GM19397 (cell line): ENCODE results near the gene FN3K.
A peak's percentile ranks its signal among the peaks of the same experiment; 100 is the strongest.

Experiments used
- ATAC-seq: cut with Tn5 transposase; IDR thresholded peaks from one replicate; pipeline ENCODE4 v1.9.1; 2021; ENCODE audit warnings: mild to moderate bottlenecking, moderate library complexity; ENCODE audit not compliant: unreplicated experiment

The FN3K gene

DNA sequence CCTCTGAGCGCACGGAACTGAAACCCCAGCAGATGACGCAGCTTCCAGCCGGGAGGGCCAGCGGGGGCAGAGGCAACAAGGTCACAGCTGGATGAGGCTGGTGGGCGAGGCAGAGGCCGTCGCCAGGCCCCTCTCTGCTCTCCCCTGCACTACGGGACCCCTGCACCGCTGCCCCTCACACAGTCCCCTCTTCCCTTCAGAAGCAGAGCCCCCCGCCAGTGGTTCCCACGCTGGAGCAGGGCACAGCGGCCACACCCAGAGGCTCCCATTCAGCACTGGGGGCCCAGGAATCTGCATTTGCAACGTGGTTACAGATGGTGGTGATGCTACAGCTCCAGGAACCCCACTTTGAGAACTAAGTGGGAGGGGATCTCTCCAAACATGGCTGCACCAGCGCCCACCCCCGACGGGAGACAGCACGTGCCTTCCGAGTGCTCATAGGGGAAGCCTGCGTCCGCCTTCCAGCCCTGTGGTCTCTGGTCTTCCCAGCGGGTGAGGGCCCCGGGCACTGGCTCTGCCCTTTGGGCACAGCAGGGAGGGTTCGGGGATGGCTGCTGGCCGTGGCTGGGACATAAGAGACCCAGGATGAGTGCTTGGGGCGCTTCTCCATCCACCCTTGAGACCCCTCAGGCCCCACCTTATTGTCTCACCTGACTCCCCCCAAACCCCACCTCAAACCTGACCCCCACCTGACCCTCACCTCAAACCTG, 32.2 kb upstream of the FN3K start:
- no peak for ATAC-seq

GRCh38 chr17:82703935-82704865, 31.2 kb upstream of the FN3K start:
- ATAC-seq, result no peak

GRCh38 chr17:82704886-82705285, 30.5 kb upstream of the FN3K start:
- no peak for ATAC-seq

GRCh38 chr17:82705756-82706155, 29.7 kb upstream of the FN3K start:
- ATAC-seq, result no peak

DNA sequence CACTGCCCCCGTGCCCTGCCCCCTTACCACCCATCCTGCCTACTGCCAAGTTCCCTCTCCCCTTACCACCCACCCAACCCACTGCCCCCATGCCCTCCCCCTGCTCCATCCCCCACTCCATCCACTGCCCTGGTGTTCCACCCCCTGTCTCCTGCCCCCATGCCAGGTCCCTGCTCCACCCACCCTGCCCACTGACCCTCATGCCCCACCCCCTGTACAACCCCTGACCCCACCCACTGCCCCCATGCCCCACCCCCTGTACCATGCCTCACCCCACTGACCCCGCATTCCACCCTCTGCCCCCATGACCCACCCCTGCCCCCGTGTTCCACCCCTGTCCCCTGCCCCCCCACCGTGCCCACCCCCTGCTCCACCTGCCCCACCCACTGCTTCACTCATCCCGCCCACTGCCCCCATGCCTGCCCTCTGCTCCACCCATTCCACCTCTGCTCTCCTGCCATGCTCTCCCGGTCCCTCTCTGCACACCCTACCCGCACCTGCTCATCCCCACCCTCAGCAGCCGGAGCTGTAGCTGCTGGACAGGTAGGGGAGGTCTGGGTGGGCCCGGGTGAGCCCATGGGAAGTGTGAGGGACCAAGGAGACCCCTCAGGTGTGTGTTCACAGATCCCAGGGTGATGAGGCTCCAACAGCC, 26.3 kb upstream of the FN3K start:
- no peak for ATAC-seq

DNA sequence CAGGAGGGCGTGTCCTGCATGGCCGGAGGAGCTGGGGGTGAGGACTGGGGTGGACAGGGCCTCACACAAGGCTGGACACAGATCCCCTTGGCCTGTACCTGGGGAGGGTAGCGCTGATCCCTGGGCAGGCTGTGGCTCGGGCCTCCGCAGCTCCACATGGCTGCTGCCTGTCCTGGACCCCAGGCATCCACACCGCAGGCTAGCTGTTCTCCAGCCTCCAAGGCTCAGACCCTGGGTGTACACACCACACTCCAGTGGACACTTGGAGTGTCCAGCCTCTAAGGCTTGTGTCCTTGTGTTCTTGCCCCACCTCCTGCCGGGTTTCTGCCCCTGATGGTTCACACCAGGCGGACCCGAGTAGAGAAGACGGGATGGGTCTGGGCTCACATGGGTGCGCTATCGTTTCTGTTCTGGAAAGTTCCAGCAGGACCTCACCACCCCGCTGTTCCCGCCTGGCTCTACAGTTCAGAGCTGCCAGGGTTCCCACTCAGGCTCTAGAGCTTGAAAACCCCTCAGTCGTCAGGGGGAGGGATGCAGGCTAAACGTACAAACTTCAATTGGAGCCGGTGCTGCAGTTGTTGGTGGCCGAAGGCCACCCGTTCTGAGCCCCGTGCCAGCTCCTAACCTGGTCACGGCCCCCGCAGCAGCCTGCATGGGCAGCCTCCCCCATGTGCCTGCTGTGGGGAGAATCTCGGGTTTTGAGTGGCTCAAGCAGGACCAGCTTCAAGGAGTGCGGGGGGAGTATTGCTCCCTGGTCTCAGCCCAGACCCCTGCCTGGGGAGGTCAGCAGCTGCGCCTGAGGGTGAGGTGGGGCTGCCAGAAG, 25.5 kb upstream of the FN3K start:
- ATAC-seq, result no peak

DNA sequence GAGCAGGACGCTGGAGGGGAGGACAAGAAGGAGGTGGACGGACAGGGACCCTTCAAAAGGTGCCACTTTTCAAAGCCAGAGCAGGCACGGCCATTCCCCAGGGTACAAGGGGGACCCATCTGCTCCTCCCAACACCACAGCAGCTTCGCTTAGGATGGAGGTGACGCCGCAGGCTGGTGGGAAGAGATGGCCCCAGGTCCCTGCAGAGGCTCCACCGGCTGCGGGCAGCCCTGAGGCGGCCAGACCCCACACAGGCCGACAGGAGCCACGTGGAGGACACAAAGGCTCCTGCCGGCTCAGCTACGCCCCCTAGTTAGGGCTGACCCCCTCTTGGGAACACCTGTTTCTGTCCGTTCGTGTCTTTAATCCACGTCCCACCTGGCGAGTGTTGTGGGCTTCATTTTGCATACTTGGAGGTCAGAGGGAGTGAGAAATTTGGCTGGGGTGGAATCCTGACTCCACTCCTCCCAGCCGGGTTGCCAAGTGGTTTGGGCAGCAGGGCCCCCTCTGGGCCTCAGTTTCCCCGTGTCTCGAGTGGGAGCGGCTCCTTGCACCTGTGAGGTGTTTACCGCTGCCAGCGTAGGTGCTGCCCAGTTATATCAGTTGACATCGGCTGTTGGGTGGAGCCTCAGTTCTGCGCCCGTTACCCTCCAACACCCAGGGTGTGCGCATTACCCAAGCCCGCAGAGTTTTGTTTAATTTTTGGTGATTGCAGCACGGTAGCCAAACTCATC, 24.7 kb upstream of the FN3K start:
- ATAC-seq, result no peak

DNA sequence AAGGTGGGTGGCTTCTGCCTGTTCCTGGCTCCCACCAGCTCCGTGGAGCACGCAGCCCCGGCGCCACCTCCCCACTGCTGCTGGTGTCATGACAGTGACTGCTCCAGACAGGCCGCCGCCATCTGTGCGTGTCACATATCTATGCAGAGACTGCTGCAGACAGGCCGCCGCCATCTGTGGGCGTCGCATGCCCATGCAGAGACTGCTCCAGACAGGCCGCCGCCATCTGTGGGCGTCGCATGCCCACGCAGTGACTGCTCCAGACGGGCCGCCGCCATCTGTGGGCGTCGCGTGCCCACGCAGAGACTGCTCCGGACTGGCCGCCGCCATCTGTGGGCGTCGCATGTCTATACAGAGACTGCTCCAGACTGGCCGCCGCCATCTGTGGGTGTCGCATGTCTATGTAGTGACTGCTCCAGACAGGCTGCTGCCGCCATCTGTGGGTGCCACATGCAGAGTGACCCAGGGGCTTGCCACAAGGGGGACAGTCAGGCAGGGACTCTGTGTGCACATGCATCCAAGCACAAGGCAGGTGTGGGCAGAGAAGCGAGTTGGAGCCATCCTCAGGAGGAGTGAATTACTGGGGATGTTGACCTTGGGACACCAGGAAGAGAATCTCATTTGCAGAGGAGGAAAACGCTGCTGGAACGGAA, 22.2 kb upstream of the FN3K start:
- no peak for ATAC-seq

DNA sequence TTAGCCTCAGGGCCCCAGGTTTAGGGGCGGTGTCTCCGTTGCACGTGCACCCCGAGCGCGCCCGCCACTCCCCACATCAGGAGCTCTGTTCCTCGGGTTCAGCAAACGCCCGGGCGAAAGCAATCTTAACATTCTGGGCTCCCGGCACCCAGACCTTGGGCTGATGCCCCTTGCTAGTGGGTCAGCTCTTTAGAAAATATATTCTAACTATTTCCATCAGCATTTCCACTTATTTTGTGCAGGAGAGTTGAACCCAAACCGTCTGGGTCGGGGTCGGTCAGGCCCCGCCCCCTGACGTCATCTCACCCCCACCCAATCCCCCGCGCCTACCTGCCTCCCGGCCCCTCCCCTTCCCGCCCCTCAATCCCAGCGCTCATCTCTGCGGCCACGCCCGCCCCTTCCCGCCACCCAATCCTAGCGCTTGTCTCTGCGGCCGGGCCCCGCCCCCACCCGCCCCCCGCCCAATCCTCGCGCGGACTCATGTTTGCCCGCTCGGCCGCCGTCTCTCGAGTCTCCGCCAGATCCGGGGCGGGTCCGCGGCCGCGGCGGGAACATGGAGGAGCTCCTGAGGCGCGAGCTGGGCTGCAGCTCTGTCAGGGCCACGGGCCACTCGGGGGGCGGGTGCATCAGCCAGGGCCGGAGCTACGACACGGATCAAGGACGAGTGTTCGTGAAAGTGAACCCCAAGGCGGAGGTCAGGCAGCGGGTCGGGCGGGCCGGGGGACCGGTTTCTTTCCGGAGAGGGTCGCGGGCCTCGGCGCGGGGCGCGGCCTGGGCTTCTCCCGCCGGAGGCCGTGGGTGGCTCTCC, 19.0 kb upstream of the FN3K start, which contains the start of gene FN3KRP:
FN3KRP (plus strand) TSS at position 504 of the 808 bp plus-strand sequence; CDS start at position 554, 50 bp downstream.
- peak; percentile 72 for ATAC-seq

DNA sequence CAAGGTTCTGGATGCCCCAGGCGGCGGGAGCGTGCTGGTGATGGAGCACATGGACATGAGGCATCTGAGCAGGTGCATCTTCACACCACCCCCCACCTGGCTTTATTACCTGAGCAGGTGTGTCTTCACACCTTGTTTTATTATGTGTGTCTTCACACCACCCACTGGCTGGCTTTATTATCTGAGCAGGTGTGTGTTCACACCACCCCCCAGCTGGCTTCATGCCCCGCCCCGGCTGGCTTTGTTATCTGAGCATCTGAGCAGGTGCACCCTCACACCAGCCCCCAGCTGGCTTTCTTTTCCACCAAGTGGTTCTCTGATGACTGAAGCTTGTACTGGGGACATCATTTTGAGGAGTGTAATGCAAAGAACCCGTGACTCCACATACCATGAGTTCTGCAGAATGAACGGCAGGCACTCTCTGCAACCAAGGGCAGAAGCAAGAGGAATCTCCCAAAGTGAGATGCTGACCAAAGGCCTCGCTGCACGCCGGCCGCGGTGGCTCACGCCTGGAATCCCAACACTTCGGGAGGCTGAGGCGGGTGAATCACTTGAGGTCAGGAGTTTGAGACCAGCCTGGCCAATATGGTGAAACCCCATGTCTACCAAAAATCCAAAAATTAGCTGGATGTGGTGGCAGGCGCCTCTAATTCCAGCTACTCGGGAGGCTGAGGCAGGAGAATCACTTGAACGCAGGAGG, 16.3 kb upstream of the FN3K start:
- no peak for ATAC-seq

DNA sequence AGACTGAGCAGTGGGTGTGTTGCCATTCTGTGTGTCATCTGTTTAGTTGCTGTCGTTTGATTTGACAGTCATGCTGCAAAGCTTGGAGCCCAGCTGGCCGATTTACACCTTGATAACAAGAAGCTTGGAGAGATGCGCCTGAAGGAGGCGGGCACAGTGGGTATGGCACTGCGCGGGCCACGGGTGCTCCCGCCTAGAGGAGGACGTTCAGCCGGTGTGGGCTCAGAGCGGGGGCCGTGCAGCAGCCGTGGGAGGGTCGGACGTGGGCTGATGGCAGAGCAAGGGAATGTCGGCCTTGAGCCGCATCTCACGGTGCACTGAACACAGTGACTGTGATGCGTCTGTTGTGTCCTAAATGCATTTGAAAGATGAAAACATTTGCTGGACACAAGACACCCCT, 15.2 kb upstream of the FN3K start:
- no peak for ATAC-seq

DNA sequence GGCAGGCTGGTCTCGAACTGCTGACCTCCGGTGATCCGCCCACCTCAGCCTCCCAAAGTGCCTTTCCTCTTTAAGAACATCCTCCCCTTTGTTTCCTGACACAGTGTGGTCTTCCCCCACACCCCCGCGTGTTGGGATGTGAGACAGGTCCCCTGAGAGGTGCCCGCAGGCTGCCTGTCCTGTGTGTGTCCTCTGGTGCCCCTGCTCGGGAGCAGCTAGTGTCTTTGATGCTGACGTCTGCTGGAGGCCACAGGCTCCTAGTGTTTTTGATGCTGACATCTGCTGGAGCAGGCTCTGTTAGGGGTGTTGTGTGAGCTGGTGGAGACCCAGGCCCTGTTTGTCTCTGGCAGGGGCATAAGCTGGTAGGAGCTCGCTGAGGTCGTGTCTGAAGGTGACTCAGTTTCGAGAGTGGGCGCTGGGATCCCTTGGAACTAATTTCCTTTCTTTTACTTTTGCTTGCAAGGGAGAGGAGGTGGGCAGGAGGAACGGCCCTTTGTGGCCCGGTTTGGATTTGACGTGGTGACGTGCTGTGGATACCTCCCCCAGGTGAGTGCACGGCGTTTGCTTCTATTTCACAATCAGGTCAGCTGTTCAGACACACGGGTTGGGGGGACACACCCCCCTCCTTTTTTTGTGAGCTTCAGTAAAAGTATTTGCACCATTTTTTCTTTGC, 12.9 kb upstream of the FN3K start:
- no peak for ATAC-seq

- ATAC-seq, result no peak
Measured at GRCh38 chr17:82723169-82723807, 12.1 kb upstream of the FN3K start.

DNA sequence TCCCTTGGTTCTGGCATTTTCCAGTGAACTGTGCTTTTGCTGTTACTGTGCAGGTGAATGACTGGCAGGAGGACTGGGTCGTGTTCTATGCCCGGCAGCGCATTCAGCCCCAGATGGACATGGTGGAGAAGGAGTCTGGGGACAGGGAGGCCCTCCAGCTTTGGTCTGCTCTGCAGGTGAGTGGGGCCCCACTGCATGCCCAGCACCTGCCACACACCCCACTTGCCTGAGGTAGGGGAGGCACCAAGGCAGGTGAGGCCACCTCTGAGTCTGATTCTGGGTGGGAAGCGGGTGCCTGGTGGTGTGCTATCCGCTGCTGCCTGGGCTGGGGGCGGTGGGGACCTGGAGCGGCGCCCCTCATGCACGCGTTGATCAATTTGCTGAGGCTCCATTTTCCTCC, 9.0 kb upstream of the FN3K start:
- no peak for ATAC-seq

DNA sequence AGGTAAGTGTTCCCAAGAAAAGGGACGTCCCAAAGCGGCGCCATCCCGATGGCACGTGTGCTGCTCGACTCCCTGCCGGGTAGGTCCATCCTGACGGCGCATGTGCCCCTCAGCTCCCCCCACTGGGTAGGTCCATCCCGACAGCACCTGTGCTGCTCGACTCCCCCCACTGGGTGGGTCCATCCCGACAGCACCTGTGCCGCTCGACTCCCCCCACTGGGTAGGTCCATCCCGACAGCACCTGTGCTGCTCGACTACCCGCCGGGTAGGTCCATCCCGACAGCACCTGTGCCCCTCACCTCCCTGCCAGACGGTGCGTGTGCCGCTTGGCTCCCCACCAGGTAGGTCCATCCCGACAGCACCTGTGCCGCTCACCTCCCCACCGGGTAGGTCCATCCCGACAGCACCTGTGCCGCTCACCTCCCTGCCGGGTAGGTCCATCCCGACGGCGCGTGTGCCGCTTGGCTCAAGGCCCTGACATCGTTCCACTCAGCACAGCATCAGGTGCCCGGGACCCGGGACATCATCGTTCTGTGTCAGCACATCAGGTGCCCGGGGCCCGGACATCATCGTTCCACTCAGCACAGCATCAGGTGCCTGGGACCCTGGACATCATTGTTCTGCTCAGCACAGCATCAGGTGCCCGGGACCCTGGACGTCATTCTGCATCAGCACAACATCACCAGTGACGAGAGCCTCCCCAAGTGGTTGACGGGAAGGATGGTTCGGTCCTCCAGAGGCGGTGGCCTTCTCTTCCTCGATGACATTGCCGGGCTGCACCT, 5.7 kb upstream of the FN3K start:
- no peak for ATAC-seq

DNA sequence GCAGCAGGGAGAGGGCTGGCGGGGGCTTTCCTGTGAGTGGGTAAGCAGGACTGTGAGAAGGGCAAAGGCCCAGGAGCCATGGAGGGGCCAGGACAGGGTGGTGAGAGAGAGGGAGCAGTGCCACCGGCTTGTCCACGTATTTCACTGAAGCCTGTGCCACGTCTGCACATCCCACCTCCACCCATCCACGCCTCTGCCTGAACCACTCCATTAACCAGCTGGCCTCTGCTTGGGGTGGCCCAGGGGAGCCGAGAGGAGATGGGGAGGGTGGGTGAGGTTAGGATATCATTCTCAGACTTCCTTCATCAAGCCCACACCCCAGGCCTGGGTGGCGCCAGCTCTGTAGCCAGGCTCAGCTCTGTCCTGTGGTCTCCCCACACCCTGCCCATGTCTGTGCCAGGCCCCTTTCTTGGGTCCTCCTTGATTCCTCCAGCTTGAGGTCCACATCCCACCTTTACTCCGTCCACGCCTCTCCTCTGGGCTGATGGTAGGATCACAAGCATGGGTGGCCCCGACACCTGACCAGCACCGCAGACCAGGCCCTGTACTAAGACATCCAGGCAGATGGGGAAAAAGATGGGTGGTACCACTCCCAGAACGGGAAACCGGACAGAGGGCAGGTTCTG, 3.2 kb upstream of the FN3K start:
- ATAC-seq, result no peak
